GM03348 (cell line): ENCODE results near the gene PEX7.
"Not testable (repeated sequence)": the region's sequence is repeated elsewhere in the genome, so short reads cannot be mapped to it uniquely, and the experiment has no call there.

ENCODE experiments used
- DNase-seq: peaks from one replicate; pipeline ENCODE4 v3.0.0; 2012; ENCODE audit warnings: low spot score

Gene PEX7

DNA sequence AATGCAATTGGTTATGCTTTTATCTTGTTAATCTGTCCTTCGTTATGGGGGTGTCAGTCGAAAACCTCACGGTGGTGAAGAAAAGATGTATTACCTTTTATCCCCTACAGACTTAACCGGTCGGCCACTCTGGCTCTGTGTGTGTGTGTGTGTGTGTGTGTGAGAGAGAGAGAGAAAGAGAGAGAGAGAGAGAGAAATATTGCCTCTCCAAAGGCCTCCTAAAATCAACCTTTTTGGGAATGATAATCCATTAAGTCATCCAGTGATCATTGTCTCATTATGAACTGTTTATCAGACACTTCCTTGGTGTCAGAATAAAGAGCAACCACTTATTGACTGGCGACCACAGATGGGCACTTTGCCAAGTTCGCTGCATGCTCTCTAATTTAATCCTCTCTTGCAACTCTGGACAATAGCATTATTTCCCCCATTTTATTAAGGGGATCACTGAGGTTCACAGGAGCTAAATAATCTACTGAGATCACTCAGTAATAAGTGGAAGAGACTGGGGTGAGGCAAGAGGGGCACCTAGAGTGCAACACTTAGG is 130.4 kb downstream of the PEX7 start:
- no peak for DNase-seq

DNA sequence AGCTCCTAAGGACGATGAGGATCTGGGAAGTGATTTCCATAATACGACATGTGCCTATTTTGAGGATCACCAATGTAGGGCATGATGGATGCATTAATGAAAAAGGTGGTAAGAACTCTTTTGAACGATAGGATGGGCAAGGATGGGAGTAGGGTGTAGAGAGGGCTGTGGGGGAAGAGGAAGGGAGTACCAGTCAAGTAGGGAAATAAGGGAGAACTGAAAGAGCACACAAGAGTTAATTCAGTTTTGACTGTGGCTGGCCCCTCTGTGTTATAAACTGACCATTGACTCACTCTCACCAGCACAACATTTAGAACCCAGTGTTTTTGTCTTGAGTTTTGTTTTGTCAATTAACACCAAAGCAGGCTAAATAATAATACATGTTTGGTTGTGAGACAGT is 132.7 kb downstream of the PEX7 start:
- no peak for DNase-seq

DNA sequence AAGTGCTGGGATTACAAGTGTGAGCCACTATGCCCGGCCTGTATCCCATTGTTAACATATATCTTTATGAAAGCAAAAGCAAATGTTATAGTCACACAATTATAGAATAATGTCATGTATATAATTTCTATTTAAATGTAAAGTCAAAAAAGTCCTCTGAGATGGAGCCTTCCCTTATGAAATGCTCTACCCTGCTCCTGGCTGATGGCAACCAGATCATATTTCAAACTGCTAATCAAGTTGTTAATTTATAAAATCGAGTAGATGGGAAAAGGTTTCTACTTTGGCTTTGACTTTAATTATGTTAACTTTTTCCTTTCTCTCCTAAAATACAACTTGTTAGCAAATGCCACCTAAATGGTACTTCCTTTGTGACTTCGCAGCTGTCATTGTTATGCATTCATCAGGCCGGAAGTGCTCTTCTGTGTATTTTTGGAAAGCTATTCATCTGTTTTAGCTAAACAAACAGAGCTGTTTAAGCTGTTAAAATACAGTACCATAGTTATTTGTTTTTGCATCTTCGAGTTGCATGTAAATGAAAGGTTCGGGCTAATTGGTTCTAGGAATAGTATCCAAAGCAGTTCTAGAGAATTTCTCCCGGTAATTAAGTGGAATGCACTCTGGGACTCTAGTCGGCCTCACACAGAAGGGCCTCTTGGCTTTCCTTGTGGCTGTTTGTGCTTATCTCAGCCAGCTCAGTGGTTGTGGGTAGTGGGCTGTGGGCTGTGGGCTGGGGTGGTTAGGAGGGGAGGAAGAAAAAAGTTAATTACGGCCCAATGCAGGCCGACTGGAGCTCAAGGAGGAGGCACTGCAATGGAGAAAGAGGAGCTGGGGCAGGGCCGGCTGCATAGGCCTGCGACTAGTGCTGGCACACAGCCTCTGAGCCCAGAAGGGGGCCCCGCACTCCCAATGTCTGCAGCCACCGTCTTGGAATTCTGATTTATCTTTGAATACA is 134.5 kb downstream of the PEX7 start:
- no peak for DNase-seq

DNA sequence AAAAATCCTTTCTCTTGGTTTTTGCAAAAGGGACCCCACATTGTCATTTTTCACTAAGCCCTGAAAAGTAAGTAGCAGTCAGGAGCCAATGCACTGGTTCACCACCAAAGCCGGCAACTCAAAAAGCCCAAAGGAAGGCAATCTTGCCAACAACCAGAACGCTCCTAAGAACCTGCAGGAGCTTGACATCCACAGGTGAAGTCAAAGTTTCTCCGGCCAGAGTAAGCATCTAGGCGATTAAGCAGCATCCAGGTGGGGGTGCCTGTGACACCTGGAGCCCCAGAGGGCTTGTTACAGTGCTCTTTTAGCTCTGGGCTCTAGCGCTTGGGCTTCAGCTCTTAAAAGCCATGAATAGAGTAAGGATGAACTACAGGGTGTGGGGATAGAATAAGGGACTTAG is 135.8 kb downstream of the PEX7 start:
- DNase-seq: no peak

DNA sequence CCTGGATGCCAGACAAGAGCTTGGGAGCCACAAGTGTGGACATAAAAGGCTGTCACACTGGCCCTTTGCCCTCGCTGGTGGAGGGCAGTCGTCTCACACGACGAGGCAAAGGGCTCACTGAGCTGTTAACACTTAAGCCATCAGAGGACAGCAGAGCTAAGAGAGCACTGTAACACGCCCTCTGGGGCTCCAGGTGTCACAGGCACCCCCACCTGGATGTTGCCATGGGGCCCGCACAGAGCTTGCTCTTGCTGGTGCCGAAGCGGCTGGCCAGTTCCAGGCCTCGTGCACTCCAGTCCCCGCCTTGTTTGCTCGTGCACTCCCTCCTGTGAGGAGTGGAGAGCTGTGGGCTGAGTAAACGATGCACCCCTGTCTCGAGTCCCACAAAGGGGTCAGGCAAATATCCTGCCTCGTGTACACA is 137.1 kb downstream of the PEX7 start:
- no peak for DNase-seq

DNA sequence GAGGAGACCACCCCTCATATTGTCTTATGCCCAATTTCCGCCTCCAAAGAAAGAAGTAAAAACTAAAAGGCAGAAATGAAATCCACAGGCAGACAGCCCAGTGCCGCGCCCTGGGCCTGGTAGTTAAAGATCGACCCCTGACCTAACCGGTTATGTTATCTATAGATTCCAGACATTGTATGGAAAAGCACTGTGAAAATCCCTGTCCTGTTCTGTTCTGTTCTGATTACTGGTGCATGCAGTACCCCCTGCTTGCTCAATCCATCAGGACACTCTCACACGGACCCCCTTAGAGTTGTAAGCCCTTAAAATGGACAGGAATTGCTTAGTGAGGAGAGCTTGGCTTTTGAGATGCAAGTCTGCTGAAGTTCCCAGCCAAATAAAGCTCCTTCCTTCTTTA is 137.5 kb downstream of the PEX7 start:
- not testable (repeated sequence) for DNase-seq

DNA sequence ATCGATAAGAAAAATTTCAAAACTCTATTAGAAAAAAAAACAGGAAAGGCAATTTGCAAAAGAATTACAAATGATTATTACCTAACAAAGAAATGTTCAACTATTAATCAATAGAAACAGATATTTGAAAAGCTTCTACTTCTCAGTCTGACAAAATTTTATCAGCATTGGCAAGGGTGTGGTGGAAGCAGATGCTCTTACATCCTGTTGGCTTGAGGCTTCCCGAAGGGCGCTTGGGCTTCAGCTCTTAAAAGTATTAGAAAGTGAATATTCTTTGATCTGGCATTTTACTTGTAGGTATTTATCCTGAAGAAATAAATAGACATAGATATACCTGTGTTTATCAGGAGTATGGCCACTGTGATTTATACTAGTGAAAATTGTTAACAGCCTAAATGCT is 138.4 kb downstream of the PEX7 start:
- no peak for DNase-seq

DNA sequence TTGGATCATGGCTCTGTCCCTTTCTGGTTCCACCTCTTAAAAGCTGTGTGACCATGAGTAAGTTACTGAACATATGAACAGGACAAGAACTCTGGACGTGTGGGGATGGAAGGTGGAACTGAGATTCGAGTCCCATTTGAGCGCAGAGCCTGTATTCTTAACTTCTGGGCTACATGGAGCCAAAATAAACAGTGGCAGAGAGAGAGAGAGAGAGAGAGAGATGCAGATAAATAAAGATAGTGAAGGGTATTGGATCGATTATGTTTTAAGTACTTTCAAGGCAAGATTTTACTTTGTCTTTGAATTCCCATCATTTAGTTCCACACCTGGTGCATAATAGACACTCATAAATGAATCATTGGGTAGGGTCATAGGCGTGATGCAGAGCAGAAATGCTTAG is 139.5 kb downstream of the PEX7 start:
- no peak for DNase-seq

DNA sequence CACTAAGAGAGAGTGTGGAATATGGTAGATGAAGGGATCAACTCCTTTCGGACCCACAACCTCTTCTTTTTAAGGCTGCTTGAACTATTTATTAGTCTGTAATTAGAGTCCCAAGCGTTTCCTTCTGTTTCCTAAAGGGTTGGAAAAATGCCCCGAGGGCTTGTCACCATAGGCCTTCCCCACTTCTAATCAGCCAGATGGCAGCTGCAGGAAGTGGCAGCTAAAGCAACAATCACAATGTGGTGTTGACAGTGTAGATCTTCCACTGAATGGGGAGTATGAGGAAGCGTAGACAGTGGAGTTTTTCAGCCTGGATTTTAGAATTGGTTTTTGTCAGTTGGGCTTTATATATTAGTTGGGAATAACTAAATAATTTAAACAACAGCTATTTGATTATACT is 140.3 kb downstream of the PEX7 start:
- no peak for DNase-seq

DNA sequence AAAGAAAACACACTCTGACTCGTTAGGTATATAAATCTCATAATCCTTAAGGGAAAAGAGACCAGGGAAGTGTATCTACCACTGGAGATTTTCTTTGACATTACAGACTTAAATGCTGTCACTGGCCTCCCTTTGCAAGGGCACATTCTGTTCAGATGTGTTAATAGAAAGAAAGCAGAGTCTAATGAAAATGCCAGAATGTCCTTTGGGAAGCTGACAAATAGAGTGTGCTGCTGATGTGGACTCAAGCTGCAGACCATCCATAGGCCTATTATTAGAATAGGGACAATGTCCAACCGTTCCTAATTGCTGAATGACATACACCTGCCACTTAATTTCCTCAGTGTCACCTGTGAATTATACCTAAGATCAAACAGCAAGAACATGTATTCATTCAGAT is 140.9 kb downstream of the PEX7 start:
- DNase-seq: no peak
